GM12878 (cell line): Measurements from ENCODE around the gene HSPA1A.

Experiments used
- CREM ChIP-seq: IDR thresholded peaks from 2 replicates; pipeline ENCODE4 v1.6.1; 2014; ENCODE audit warnings: antibody characterized with exemption, low read depth
- EZH2 ChIP-seq: IDR thresholded peaks from 2 replicates; pipeline ENCODE4 v1.6.1; 2012; ENCODE audit warnings: low read depth, mild to moderate bottlenecking, control low read depth, inconsistent platforms, low read length, borderline replicate concordance; ENCODE audit not compliant: control insufficient read depth
- HCFC1 ChIP-seq: fragments of 150-350 bp; IDR thresholded peaks from 2 replicates; pipeline ENCODE4 v1.6.1; 2014; ENCODE audit warnings: low read length
- IKZF1 ChIP-seq: fragments of 450-650 bp; conservative IDR thresholded peaks from 2 replicates; pipeline ENCODE4 v1.6.1; 2017; ENCODE audit warnings: antibody characterized with exemption, mild to moderate bottlenecking
- POLR2A ChIP-seq: IDR thresholded peaks from 2 replicates; pipeline ENCODE4 v1.6.1; 2011; ENCODE audit warnings: low read depth, mild to moderate bottlenecking, low read length
- POLR2AphosphoS5 ChIP-seq: IDR thresholded peaks from 2 replicates; pipeline ENCODE4 v1.6.1; 2011; ENCODE audit warnings: mild to moderate bottlenecking, low read length, inconsistent platforms
- RAD51 ChIP-seq: fragments of 450-650 bp; IDR thresholded peaks from 2 replicates; pipeline ENCODE4 v1.6.1; 2016; ENCODE audit warnings: moderate library complexity, mild to moderate bottlenecking, inconsistent platforms
- ZNF207 ChIP-seq: fragments of 450-650 bp; IDR thresholded peaks from 2 replicates; pipeline ENCODE4 v1.6.1; 2014; ENCODE audit warnings: antibody characterized with exemption, mild to moderate bottlenecking, borderline replicate concordance
- ZNF217 ChIP-seq: fragments of 450-650 bp; IDR thresholded peaks from 2 replicates; pipeline ENCODE4 v1.6.1; 2017; ENCODE audit warnings: antibody characterized with exemption, mild to moderate bottlenecking
- TF ChIP-seq, protein P1 (sequence below), 3 experiments: IDR thresholded peaks in 2 of 3; conservative IDR thresholded peaks in 1 of 3; 2 replicates each; pipeline ENCODE4 v1.5.1; 2011; ENCODE audit warnings: low read depth in 3 of 3, low read length in 3 of 3, mild to moderate bottlenecking in 3 of 3, control low read depth in 2 of 3, moderate library complexity in 2 of 3, inconsistent platforms in 1 of 3, mixed read lengths in 1 of 3; ENCODE audit not compliant: control insufficient read depth in 2 of 3, insufficient read depth in 1 of 3; ENCODE audit errors: extremely low read depth in 1 of 3
- TF ChIP-seq, protein P2 (sequence below): fragments of 450-650 bp; IDR thresholded peaks from 2 replicates; pipeline ENCODE4 v1.6.1; 2017; ENCODE audit warnings: mild to moderate bottlenecking
- TF ChIP-seq, protein P3 (sequence below): IDR thresholded peaks from 2 replicates; pipeline ENCODE4 v1.6.1; 2011; ENCODE audit warnings: low read depth, low read length, improper control_type of control experiment, borderline replicate concordance

DNA sequence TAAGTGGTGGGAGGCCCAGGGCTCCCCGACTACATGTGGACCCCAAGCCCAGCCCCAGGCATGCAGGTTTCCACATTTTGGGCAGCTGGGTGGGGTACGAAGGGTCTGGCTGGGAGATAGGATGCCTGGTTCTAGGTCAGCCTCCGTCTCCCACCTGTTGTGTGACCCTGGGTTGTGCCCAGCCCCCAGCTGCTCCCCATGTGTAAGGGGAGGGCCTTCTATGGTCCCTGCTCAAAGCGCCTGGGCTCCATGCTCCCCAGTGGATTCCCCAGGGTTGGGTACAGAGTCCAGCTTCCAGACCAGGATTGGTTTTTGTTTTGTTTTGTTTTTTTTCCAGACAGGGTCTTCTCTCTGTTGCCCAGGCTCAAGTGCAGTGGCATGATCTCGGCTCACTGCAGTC is 37.1 kb upstream of the HSPA1A start:
- no peak for TF ChIP-seq HCFC1
- no peak for TF ChIP-seq IKZF1
- no peak for TF ChIP-seq CREM
- no peak for TF ChIP-seq ZNF207
- no peak for TF ChIP-seq POLR2A
- no peak for TF ChIP-seq RAD51
- TF ChIP-seq, protein P1, sequence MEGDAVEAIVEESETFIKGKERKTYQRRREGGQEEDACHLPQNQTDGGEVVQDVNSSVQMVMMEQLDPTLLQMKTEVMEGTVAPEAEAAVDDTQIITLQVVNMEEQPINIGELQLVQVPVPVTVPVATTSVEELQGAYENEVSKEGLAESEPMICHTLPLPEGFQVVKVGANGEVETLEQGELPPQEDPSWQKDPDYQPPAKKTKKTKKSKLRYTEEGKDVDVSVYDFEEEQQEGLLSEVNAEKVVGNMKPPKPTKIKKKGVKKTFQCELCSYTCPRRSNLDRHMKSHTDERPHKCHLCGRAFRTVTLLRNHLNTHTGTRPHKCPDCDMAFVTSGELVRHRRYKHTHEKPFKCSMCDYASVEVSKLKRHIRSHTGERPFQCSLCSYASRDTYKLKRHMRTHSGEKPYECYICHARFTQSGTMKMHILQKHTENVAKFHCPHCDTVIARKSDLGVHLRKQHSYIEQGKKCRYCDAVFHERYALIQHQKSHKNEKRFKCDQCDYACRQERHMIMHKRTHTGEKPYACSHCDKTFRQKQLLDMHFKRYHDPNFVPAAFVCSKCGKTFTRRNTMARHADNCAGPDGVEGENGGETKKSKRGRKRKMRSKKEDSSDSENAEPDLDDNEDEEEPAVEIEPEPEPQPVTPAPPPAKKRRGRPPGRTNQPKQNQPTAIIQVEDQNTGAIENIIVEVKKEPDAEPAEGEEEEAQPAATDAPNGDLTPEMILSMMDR (IDR thresholded peaks at IDR 0.05 in 2 of 3, conservative IDR thresholded peaks at IDR 0.05 in 1 of 3; ENCODE audit: control insufficient read depth in 2 of 3, extremely low read depth in 1 of 3, insufficient read depth in 1 of 3, low read depth in 3 of 3, low read length in 3 of 3): no peak
- TF ChIP-seq ZNF217: no peak
- TF ChIP-seq, protein P2, sequence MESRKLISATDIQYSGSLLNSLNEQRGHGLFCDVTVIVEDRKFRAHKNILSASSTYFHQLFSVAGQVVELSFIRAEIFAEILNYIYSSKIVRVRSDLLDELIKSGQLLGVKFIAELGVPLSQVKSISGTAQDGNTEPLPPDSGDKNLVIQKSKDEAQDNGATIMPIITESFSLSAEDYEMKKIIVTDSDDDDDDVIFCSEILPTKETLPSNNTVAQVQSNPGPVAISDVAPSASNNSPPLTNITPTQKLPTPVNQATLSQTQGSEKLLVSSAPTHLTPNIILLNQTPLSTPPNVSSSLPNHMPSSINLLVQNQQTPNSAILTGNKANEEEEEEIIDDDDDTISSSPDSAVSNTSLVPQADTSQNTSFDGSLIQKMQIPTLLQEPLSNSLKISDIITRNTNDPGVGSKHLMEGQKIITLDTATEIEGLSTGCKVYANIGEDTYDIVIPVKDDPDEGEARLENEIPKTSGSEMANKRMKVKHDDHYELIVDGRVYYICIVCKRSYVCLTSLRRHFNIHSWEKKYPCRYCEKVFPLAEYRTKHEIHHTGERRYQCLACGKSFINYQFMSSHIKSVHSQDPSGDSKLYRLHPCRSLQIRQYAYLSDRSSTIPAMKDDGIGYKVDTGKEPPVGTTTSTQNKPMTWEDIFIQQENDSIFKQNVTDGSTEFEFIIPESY: no peak
- TF ChIP-seq EZH2: no peak
- TF ChIP-seq POLR2AphosphoS5: no peak
- TF ChIP-seq, protein P3, sequence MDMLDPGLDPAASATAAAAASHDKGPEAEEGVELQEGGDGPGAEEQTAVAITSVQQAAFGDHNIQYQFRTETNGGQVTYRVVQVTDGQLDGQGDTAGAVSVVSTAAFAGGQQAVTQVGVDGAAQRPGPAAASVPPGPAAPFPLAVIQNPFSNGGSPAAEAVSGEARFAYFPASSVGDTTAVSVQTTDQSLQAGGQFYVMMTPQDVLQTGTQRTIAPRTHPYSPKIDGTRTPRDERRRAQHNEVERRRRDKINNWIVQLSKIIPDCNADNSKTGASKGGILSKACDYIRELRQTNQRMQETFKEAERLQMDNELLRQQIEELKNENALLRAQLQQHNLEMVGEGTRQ: no peak
